KOPT-K1 (cell line): ENCODE measurements around the gene GAGE13.
"Not testable (repeated sequence)": the region's sequence is repeated elsewhere in the genome, so short reads cannot be mapped to it uniquely, and the experiment has no call there.

Experiments used
- H3K27ac ChIP-seq: fragments of 200-600 bp; sonication (generic); 2 replicates; pipeline ENCODE4 v1.5.1; 2016; ENCODE audit warnings: antibody characterized with exemption, mild to moderate bottlenecking, low read depth, low read length; ENCODE audit not compliant: poor library complexity, severe bottlenecking
- H3K36me3 ChIP-seq: fragments of 200-600 bp; sonication (generic); 2 replicates; pipeline ENCODE4 v1.5.1; 2017; ENCODE audit warnings: antibody characterized with exemption, mild to moderate bottlenecking, low read length, moderate library complexity; ENCODE audit not compliant: insufficient read depth
- H3K9me3 ChIP-seq: fragments of 200-600 bp; sonication (generic); 2 replicates; pipeline ENCODE4 v1.5.1; 2017; ENCODE audit warnings: antibody characterized with exemption, low read length, mild to moderate bottlenecking; ENCODE audit not compliant: insufficient read depth, poor library complexity, severe bottlenecking

Gene GAGE13

DNA sequence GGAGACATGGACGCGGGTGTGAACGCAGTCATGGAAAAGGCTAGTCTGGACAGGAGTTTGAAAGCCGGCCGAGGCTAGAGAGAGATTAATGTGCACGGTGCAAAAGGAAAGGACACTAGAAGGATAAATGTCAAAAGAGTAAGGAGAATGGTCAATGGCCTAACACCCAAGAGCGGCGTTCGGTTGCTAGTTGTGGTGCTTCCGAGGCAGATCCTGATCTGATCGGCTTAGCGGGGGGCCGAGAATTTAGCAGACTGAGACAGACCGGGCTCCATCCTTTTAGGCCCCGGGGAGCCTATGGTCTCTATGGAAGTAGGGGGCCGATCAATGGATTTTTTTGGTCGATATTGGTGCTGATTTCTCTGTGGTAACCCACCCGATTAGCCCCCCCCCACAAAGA is 21.0 kb upstream of the GAGE13 start:
- H3K36me3 ChIP-seq = no peaks in the 10 kb centered on the region
- no peaks in the 10 kb centered on the region for H3K9me3 ChIP-seq
- no peak overlapping the region for H3K27ac ChIP-seq

DNA sequence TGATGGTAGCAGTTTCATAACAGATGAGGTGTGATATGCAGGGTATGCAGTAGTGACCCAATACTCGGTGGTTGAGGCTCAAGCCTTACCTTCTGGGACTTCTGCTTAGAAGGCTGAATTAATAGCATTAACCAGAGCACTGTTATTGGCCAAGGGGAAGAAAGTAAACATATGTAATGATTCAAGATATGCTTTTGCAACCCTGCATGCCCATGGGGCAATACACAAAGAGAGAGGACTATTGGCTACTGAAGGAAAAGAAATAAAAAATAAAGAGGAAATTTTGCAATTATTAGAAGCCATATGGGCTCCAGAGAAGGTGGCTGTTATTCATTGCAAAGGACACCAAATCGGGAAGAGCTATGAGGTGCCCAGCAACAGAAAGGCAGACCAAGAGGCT is 19.2 kb upstream of the GAGE13 start:
- Histone ChIP-seq H3K36me3 (no peaks in the 10 kb centered on the region), H3K9me3 (no peaks in the 10 kb centered on the region), H3K27ac (no peak overlapping the region)

DNA sequence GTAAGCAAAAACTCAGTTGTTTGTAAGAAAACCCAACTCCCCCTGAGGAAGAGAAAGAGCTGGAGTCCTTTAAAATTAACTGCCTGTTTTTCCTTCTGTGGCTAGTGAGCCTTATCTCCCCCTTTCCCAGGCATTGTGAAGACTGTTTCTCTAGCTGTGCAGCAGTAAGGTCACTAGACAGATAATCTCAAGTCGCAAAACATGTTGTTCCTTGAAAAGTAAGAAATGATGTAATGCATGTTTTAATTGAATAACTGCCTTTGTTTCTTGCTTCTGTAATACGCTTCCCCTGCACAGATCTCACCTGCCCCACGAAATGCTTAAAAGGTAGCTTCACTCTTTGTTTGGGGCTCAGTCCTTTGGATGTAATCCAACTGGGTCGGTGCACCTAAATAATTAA is 15.3 kb upstream of the GAGE13 start:
- Histone ChIP-seq H3K9me3 (no peaks in the 10 kb centered on the region), H3K27ac (no peak overlapping the region), H3K36me3 (no peaks in the 10 kb centered on the region)

DNA sequence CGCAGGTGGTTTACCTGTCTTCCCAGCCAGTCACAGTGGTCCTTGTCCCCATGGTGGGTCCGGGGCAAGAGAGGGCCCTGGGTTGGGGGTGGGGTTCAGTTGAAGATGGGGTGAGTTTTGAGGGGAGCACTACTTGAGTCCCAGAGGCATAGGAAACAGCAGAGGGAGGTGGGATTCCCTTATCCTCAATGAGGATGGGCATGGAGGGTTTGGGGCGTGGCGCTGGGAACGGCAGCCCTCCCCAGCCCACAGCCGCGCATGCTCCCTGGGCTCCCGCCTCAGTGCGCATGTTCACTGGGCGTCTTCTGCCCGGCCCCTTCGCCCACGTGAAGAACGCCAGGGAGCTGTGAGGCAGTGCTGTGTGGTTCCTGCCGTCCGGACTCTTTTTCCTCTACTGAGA is 9.6 kb upstream of the GAGE13 start, which contains the start of gene GAGE12J:
GAGE12J (plus strand) TSS at position 301 of the 400 bp plus-strand sequence. CDS start 1,157 bp downstream, outside the sequence.
- not testable (repeated sequence) for H3K36me3 ChIP-seq, H3K27ac ChIP-seq, H3K9me3 ChIP-seq

DNA sequence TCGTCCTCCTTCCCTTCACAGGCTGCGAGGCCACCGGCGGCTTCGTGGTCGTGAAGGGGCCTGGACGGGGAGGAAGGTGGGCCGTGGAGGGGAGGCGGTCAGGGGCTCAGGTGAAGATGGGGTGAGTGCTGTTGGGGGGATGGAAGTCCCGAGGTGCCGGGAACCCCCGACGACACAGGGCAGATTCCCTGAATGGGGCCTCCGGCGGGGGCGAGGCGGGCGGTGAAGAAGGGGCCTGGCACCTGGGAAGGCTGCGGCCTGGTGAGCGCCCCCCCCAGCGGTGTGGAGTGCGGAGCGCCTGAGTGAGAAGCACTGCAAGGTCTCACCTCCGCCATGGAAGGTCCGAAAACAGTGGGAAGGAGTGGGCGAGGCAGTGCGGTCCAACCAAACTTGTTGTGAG is 9.1 kb upstream of the GAGE13 start:
- not testable (repeated sequence) for H3K36me3 ChIP-seq, H3K9me3 ChIP-seq, H3K27ac ChIP-seq

DNA sequence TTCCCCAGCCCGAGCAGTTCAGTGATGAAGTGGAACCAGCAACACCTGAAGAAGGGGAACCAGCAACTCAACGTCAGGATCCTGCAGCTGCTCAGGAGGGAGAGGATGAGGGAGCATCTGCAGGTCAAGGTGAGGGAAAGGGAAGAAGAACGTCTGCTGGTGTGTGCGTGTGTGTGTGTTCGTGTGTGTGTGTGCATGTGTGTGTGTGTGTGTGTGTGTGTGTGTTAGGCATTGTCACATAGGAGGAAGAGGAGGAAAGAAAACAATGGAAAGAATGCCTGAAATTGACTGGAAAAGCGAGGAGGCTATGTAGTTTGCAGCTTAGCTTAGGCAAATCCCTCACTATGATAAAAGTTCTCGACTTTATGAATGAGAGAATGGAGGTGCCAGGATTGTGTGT is 7.6 kb upstream of the GAGE13 start:
- H3K36me3 ChIP-seq, H3K27ac ChIP-seq, H3K9me3 ChIP-seq: not testable (repeated sequence)

DNA sequence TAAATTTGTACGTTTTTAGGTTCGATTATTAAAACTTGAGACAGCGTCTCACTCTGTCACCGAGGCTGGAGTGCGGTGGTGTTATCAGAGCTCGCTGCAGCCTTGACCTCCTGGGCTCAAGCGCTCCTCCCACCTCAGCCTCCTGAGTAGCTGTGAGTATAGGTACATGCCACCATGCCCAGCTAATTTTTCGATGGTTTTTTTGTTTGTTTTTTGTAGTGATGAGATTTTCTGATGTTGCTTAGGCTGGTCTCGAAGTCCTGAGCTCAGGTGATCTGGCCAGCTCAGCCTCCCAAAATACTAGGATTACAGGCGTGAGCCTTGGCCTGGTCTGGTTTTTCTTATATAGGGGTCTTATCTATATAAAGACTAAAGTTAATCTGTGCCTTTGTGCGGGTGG is 961 bp upstream of the GAGE13 start:
- H3K36me3 ChIP-seq, H3K9me3 ChIP-seq, H3K27ac ChIP-seq: not testable (repeated sequence)

DNA sequence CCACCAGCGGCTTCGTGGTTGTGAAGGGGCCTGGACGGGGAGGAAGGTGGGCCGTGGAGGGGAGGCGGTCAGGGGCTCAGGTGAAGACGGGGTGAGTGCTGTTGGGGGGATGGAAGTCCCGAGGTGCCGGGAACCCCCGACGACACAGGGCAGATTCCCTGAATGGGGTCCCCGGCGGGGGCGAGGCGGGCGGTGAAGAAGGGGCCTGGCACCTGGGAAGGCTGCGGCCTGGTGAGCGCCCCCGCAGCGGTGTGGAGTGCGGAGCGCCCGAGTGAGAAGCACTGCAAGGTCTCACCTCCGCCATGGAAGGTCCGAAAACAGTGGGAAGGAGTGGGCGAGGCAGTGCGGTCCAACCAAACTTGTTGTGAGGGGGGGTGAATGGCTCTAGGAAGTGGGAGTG is 459 bp downstream of the GAGE13 start:
- not testable (repeated sequence) for H3K9me3 ChIP-seq, H3K36me3 ChIP-seq, H3K27ac ChIP-seq

DNA sequence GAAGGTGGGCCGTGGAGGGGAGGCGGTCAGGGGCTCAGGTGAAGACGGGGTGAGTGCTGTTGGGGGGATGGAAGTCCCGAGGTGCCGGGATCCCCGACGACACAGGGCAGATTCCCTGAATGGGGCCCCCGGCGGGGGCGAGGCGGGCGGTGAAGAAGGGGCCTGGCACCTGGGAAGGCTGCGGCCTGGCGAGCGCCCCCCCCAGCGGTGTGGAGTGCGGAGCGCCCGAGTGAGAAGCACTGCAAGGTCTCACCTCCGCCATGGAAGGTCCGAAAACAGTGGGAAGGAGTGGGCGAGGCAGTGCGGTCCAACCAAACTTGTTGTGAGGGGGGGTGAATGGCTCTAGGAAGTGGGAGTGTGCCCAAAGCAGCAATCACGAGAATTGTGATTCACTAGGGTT is 10.1 kb downstream of the GAGE13 start:
- H3K9me3 ChIP-seq, H3K27ac ChIP-seq, H3K36me3 ChIP-seq: not testable (repeated sequence)

DNA sequence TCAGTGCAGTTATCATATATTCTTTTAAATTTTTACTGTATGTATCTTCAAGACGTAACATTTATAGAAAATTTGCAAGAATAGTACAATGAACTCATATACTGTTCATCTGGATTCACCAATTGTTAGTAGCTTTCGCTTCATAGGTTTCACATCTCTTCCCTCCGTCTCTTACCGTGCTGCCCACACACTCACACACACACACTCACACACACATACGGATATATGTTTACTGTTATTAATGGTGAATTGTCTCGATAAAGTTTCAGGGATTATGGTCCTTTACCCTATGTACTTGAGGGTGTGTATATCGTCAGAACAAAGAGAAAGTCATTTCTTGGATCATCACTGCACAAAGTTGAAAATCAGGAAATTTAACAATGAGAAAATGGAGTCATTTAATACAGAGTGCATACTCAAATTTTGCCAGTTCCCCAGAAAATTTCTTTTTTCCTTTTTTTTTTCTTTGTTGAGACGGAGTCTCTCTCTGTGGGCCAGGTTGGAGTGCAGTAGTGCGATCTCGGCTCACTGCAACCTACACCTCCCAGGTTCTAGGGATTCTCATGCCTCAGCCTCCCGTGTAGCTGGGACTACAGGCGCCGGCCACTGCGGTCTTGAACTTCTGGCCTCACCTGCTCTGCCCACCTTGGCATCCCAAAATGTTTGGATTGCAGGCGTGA is 13.3 kb downstream of the GAGE13 start:
- not testable (repeated sequence) for H3K27ac ChIP-seq, H3K36me3 ChIP-seq, H3K9me3 ChIP-seq

DNA sequence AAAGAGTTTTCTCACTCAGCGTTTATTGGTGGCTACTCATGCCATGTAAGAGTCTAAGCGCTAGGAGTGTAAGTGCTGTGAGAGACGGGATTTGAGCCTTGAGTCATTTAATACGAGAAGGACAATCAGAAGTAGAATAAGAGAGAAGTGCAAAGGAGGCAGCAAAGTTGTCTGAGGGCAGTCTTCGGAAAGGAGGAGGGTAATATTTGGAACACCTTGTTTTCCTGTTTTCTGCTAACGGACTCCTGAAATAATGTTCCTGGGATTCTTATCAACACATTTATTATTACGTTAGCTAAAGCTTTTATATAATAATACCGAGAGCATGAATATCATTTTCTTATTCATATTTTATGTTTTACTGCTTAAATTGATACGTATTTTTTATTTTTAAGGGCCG is 14.0 kb downstream of the GAGE13 start:
- not testable (repeated sequence) for H3K27ac ChIP-seq, H3K9me3 ChIP-seq, H3K36me3 ChIP-seq

DNA sequence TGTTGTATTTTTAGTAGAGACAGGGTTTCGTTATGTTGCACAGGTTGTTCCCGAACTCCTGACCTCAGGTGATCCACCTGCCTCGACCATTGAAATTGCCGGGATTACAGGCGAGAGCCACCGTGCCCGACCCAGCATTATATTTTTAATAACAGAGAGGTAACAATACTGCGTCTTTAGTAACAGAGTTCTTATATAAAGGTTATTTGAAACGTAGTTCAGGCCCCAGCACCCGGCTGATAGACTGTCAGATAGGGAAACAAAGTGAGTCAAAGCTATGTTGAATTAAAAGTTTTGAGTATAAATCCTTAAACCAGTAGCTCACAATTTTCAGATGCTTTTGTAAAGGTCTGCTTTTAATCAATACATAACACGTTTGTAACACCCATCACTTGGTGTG is 14.8 kb downstream of the GAGE13 start:
- H3K9me3 ChIP-seq, H3K27ac ChIP-seq, H3K36me3 ChIP-seq: not testable (repeated sequence)
